HepG2 (cell line): ENCODE measurements around the gene AADAT. TPM values are rescaled to one million over a fixed set of nuclear protein-coding genes. Genes with fewer than 3 reads are reported as not detected.

ENCODE experiments used
- MED13 ChIP-seq: sonication (generic); formaldehyde crosslinking; IDR thresholded peaks from 2 replicates; pipeline ENCODE4 v1.5.0; 2020; ENCODE audit warnings: missing genetic modification reagents
- MED8 ChIP-seq: sonication (generic); formaldehyde crosslinking; IDR thresholded peaks from 2 replicates; pipeline ENCODE4 v1.8.1; 2023; ENCODE audit warnings: mild to moderate bottlenecking, missing genetic modification reagents; ENCODE audit not compliant: insufficient replicate concordance
- NFE2 ChIP-seq: sonication (generic); formaldehyde crosslinking; IDR thresholded peaks from 2 replicates; pipeline ENCODE4 v1.4.0; 2020; ENCODE audit warnings: missing genetic modification reagents
- NFKB2 ChIP-seq: sonication (generic); formaldehyde crosslinking; IDR thresholded peaks from 2 replicates; pipeline ENCODE4 v1.4.0; 2020; ENCODE audit warnings: missing genetic modification reagents, borderline replicate concordance
- PAX8 ChIP-seq: sonication (generic); formaldehyde crosslinking; IDR thresholded peaks from 2 replicates; pipeline ENCODE4 v1.8.0; 2022; ENCODE audit warnings: mild to moderate bottlenecking, missing genetic modification reagents, borderline replicate concordance
- POLR2AphosphoS5 ChIP-seq: IDR thresholded peaks from 2 replicates; pipeline ENCODE4 v1.6.1; 2012; ENCODE audit warnings: low read depth, low read length
- RFX5 ChIP-seq: IDR thresholded peaks from 2 replicates; pipeline ENCODE4 v1.6.1; 2011; ENCODE audit warnings: low read depth, low read length, improper control_type of control experiment
- SOX13 ChIP-seq, 3 experiments: fragments of 450-650 bp in 1 of 3; sonication (generic) in 1 of 3; formaldehyde crosslinking in 1 of 3; IDR thresholded peaks in 2 of 3; conservative IDR thresholded peaks in 1 of 3; 2 replicates each; pipeline versions ENCODE4 v1.5.0 to v1.6.1; 2016 to 2020; ENCODE audit warnings: antibody characterized with exemption in 1 of 3, mild to moderate bottlenecking in 1 of 3, missing compliant biosample characterization in 1 of 3, missing genetic modification reagents in 1 of 3, moderate library complexity in 1 of 3
- SUZ12 ChIP-seq: fragments of 150-350 bp; IDR thresholded peaks from 2 replicates; pipeline ENCODE4 v1.6.1; 2014; ENCODE audit warnings: low read depth, low read length
- TBL1XR1 ChIP-seq: fragments of 150-350 bp; IDR thresholded peaks from 2 replicates; pipeline ENCODE4 v1.6.1; 2014; ENCODE audit warnings: borderline replicate concordance, low read length; ENCODE audit not compliant: partially characterized antibody
- ZMYM2 ChIP-seq: sonication (generic); formaldehyde crosslinking; IDR thresholded peaks from 2 replicates; pipeline ENCODE4 v1.8.0; 2022; ENCODE audit warnings: mild to moderate bottlenecking, missing genetic modification reagents
- ZNF143 ChIP-seq: sonication (generic); formaldehyde crosslinking; IDR thresholded peaks from 2 replicates; pipeline ENCODE4 v1.4.0; 2020; ENCODE audit warnings: missing genetic modification reagents
- ZNF160 ChIP-seq: sonication (generic); formaldehyde crosslinking; IDR thresholded peaks from 2 replicates; pipeline ENCODE4 v1.8.0; 2022; ENCODE audit warnings: mild to moderate bottlenecking, inconsistent platforms, missing genetic modification reagents
- ZNF24 ChIP-seq: fragments of 450-650 bp; IDR thresholded peaks from 2 replicates; pipeline ENCODE4 v1.6.1; 2017; ENCODE audit warnings: antibody characterized with exemption, mild to moderate bottlenecking
- ZNF274 ChIP-seq: sonication (generic); formaldehyde crosslinking; IDR thresholded peaks from 2 replicates; pipeline ENCODE4 v1.5.1; 2020; ENCODE audit warnings: mild to moderate bottlenecking, missing genetic modification reagents
- ZNF44 ChIP-seq: sonication (generic); formaldehyde crosslinking; IDR thresholded peaks from 2 replicates; pipeline ENCODE4 v1.5.1; 2020; ENCODE audit warnings: mild to moderate bottlenecking, missing genetic modification reagents
- ZNF460 ChIP-seq: sonication (generic); formaldehyde crosslinking; IDR thresholded peaks from 2 replicates; pipeline ENCODE4 v1.5.1; 2020; ENCODE audit warnings: missing genetic modification reagents, mild to moderate bottlenecking, borderline replicate concordance
- ZNF605 ChIP-seq: sonication (generic); formaldehyde crosslinking; IDR thresholded peaks from 2 replicates; pipeline ENCODE4 v1.8.0; 2022; ENCODE audit warnings: mild to moderate bottlenecking, missing genetic modification reagents
- ZNF607 ChIP-seq: sonication (generic); formaldehyde crosslinking; IDR thresholded peaks from 2 replicates; pipeline ENCODE4 v1.5.1; 2020; ENCODE audit warnings: missing genetic modification reagents, mild to moderate bottlenecking, borderline replicate concordance
- ZNF83 ChIP-seq: sonication (generic); formaldehyde crosslinking; IDR thresholded peaks from 2 replicates; pipeline ENCODE4 v1.4.0; 2020; ENCODE audit warnings: missing genetic modification reagents, mild to moderate bottlenecking, borderline replicate concordance
- polyA plus RNA-seq, 8 experiments: library from polyadenylated mRNA; depleted of rRNA in 3 of 8; stranded (reverse) in 7 of 8; unstranded in 1 of 8; fragments of >200 nt; fragmentation: Illumina TruSeq in 4 of 8; extraction: Trizol in 4 of 8; gene quantifications; 2 replicates each; pipeline versions ENCODE4 v1.2.1 to v1.2.3, GENCODE V29; 2011 to 2016; ENCODE audit warnings: low read depth in 4 of 8, missing spikeins in 1 of 8, mixed read lengths in 1 of 8; ENCODE audit not compliant: insufficient read depth in 1 of 8
- total RNA-seq, 5 experiments: library from RNA; depleted of rRNA; stranded (reverse); fragments of >200 nt; fragmentation: Illumina TruSeq; extraction: Trizol; gene quantifications; 2 replicates each; pipeline ENCODE4 v1.2.3, GENCODE V29; 2016; ENCODE audit warnings: low read depth in 1 of 5
- TF ChIP-seq, protein P1 (sequence below): sonication (generic); formaldehyde crosslinking; IDR thresholded peaks from 2 replicates; pipeline ENCODE4 v1.5.0; 2020; ENCODE audit warnings: mild to moderate bottlenecking, missing genetic modification reagents
- TF ChIP-seq, protein P2 (sequence below): sonication (generic); formaldehyde crosslinking; IDR thresholded peaks from 2 replicates; pipeline ENCODE4 v1.4.0; 2020; ENCODE audit warnings: mild to moderate bottlenecking, missing genetic modification reagents
- TF ChIP-seq, protein P3 (sequence below): sonication (generic); formaldehyde crosslinking; IDR thresholded peaks from 2 replicates; pipeline ENCODE4 v1.9.0; 2022; ENCODE audit warnings: low read depth, missing genetic modification reagents
- TF ChIP-seq, protein P4 (sequence below): sonication (generic); formaldehyde crosslinking; IDR thresholded peaks from 2 replicates; pipeline ENCODE4 v1.4.0; 2020; ENCODE audit warnings: mild to moderate bottlenecking, missing genetic modification reagents
- TF ChIP-seq, protein P5 (sequence below): sonication (generic); formaldehyde crosslinking; IDR thresholded peaks from 2 replicates; pipeline ENCODE4 v1.4.0; 2020; ENCODE audit warnings: mild to moderate bottlenecking, missing genetic modification reagents, borderline replicate concordance

The AADAT gene
- total and polyA plus RNA-seq, 2 of the 13 experiments (the other 11 are each of a cell fraction or from before 2014, with no cell fraction given) = 6.1 to 9.1 TPM

DNA sequence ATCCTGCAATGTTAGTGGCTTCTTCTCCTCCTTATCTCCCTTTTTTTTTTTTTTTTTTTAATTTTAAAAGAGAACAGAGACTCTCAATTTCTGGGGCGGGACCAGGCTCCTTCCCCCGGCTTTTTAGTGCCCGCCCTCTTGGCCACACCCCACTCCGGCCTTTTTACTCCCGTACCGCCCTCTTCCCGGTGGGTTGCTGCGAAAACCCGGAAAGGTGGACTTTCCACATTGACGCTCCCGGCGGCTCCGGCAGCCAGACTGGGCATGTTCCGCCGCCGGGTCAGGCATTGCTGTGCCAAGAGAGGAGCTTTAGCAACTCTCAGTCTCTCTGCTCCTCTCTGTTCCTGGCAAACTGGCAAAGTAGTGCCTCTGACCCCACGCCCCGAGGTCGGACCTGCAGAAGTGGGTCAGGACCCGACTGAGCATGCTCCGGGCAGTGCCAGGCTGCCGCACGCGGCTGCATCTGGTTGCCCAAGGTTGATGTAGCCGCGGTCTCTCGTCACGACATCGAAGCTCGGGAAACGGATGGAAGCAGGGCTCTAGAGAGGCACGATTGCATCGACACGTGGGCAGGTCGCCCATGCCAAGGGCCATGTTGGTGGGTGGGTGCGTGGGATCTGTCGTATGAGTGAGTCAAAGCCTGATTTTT lies 62.5 kb downstream of the AADAT start (continued):
- TF ChIP-seq ZNF143 (CRISPR knock-in tag) (0 out of 2 replicates have a peak, but pooled peaks have one; percentile 20), PAX8 (CRISPR knock-in tag) (no peak), ZNF160 (CRISPR knock-in tag) (peak; percentile 64; the same call in 1 of the 2 replicates), SUZ12 (no peak), ZNF460 (CRISPR knock-in tag) (peak; percentile 15; the same call in 1 of the 2 replicates), MED8 (no peak), ZNF44 (peak; percentile 56; the same call in 1 of the 2 replicates), SOX13 (IDR thresholded peaks at IDR 0.05) (no peak; the same call in 1 of the 2 replicates), SOX13 (CRISPR knock-in tag; conservative IDR thresholded peaks at IDR 0.05 in 1 of 2, IDR thresholded peaks at IDR 0.05 in 1 of 2) (0 out of 4 replicates have a peak, but pooled peaks of 1 of the 2 experiments have one; percentile 34), ZNF607 (CRISPR knock-in tag) (peak; percentile 89), ZMYM2 (CRISPR knock-in tag) (no peak), TBL1XR1 (no peak), ZNF24 (0 out of 2 replicates have a peak, but pooled peaks have one; percentile 33), RFX5 (no peak), ZNF274 (CRISPR knock-in tag) (peak; percentile 92), ZNF83 (CRISPR knock-in tag) (no peak), NFKB2 (peak; percentile 94), MED13 (CRISPR knock-in tag) (no peak; the same call in 1 of the 2 replicates), NFE2 (no peak), POLR2AphosphoS5 (no peak), ZNF605 (CRISPR knock-in tag) (peak; percentile 81)
- TF ChIP-seq, protein P1, sequence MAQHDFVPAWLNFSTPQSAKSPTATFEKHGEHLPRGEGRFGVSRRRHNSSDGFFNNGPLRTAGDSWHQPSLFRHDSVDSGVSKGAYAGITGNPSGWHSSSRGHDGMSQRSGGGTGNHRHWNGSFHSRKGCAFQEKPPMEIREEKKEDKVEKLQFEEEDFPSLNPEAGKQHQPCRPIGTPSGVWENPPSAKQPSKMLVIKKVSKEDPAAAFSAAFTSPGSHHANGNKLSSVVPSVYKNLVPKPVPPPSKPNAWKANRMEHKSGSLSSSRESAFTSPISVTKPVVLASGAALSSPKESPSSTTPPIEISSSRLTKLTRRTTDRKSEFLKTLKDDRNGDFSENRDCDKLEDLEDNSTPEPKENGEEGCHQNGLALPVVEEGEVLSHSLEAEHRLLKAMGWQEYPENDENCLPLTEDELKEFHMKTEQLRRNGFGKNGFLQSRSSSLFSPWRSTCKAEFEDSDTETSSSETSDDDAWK (CRISPR knock-in tag) = no peak
- TF ChIP-seq, protein P2, sequence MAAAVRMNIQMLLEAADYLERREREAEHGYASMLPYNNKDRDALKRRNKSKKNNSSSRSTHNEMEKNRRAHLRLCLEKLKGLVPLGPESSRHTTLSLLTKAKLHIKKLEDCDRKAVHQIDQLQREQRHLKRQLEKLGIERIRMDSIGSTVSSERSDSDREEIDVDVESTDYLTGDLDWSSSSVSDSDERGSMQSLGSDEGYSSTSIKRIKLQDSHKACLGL (CRISPR knock-in tag) = peak; percentile 90
- TF ChIP-seq, protein P3, sequence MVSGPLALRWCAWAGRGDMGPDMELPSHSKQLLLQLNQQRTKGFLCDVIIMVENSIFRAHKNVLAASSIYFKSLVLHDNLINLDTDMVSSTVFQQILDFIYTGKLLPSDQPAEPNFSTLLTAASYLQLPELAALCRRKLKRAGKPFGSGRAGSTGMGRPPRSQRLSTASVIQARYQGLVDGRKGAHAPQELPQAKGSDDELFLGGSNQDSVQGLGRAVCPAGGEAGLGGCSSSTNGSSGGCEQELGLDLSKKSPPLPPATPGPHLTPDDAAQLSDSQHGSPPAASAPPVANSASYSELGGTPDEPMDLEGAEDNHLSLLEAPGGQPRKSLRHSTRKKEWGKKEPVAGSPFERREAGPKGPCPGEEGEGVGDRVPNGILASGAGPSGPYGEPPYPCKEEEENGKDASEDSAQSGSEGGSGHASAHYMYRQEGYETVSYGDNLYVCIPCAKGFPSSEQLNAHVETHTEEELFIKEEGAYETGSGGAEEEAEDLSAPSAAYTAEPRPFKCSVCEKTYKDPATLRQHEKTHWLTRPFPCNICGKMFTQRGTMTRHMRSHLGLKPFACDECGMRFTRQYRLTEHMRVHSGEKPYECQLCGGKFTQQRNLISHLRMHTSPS (CRISPR knock-in tag) = peak; percentile 78
- TF ChIP-seq, protein P4, sequence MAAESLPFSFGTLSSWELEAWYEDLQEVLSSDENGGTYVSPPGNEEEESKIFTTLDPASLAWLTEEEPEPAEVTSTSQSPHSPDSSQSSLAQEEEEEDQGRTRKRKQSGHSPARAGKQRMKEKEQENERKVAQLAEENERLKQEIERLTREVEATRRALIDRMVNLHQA (CRISPR knock-in tag) = no peak
- TF ChIP-seq, protein P5, sequence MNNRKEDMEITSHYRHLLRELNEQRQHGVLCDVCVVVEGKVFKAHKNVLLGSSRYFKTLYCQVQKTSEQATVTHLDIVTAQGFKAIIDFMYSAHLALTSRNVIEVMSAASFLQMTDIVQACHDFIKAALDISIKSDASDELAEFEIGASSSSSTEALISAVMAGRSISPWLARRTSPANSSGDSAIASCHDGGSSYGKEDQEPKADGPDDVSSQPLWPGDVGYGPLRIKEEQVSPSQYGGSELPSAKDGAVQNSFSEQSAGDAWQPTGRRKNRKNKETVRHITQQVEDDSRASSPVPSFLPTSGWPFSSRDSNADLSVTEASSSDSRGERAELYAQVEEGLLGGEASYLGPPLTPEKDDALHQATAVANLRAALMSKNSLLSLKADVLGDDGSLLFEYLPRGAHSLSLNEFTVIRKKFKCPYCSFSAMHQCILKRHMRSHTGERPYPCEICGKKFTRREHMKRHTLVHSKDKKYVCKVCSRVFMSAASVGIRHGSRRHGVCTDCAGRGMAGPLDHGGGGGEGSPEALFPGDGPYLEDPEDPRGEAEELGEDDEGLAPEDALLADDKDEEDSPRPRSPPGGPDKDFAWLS = no peak
